Neural progenitor cell (in vitro differentiated cells): Measurements from ENCODE around the gene SGTB. TPM values are rescaled to one million over a fixed set of nuclear protein-coding genes. Genes with fewer than 3 reads are reported as not detected.

Experiments used
- DNase-seq: peaks from one replicate; pipeline ENCODE4 v3.0.0-alpha.2; 2016; ENCODE audit warnings: low spot score
- H2AFZ ChIP-seq: fragments of 200-600 bp; sonication (generic); replicated peaks from 2 replicates; pipeline ENCODE4 v1.6.1; 2016; ENCODE audit warnings: antibody characterized with exemption
- H3F3A ChIP-seq: fragments of 200-600 bp; sonication (generic); 2 replicates; pipeline ENCODE4 v1.6.1; 2016; ENCODE audit warnings: antibody characterized with exemption, low read depth
- H3K27ac ChIP-seq: fragments of 200-600 bp; sonication (generic); 2 replicates; pipeline ENCODE4 v1.5.1; 2016; ENCODE audit warnings: mild to moderate bottlenecking
- H3K27me3 ChIP-seq: fragments of 200-600 bp; sonication (generic); 2 replicates; pipeline ENCODE4 v1.6.1; 2016; ENCODE audit warnings: mild to moderate bottlenecking, moderate library complexity
- H3K36me3 ChIP-seq: fragments of 200-600 bp; sonication (generic); 2 replicates; pipeline ENCODE4 v1.5.1; 2016
- H3K4me1 ChIP-seq: fragments of 200-600 bp; sonication (generic); 2 replicates; pipeline ENCODE4 v1.6.1; 2016; ENCODE audit warnings: mixed run types
- H3K4me2 ChIP-seq: fragments of 200-600 bp; sonication (generic); 2 replicates; pipeline ENCODE4 v1.6.1; 2016
- H3K4me3 ChIP-seq: fragments of 200-600 bp; sonication (generic); 2 replicates; pipeline ENCODE4 v1.5.1; 2016
- H3K79me2 ChIP-seq: fragments of 200-600 bp; sonication (generic); 2 replicates; pipeline ENCODE4 v1.6.1; 2016; ENCODE audit warnings: low read depth
- H3K9ac ChIP-seq: fragments of 200-600 bp; sonication (generic); 2 replicates; pipeline ENCODE4 v1.6.1; 2016
- H3K9me3 ChIP-seq: fragments of 200-600 bp; sonication (generic); 2 replicates; pipeline ENCODE4 v1.5.1; 2016; ENCODE audit warnings: low read depth
- H4K20me1 ChIP-seq: fragments of 200-600 bp; sonication (generic); 2 replicates; pipeline ENCODE4 v1.6.1; 2016; ENCODE audit warnings: low read depth
- H3K27ac Mint-ChIP-seq: 3 replicates; pipeline ENCODE4 v1.8.0; 2021; ENCODE audit warnings: mixed read lengths
- H3K27me3 Mint-ChIP-seq: 2 replicates; pipeline ENCODE4 v1.8.0; 2022; ENCODE audit warnings: low read depth, mild to moderate bottlenecking, inconsistent platforms, moderate library complexity, mixed read lengths; ENCODE audit not compliant: insufficient read depth
- H3K36me3 Mint-ChIP-seq: 3 replicates; pipeline ENCODE4 v1.8.0; 2021; ENCODE audit warnings: mixed read lengths
- H3K4me1 Mint-ChIP-seq: 3 replicates; pipeline ENCODE4 v1.8.0; 2021; ENCODE audit warnings: mixed read lengths
- H3K4me3 Mint-ChIP-seq: 3 replicates; pipeline ENCODE4 v1.8.0; 2021; ENCODE audit warnings: mild to moderate bottlenecking, moderate library complexity, mixed read lengths
- H3K9me3 Mint-ChIP-seq: 3 replicates; pipeline ENCODE4 v1.8.0; 2020; ENCODE audit warnings: mixed read lengths
- CTCF ChIP-seq: fragments of 200-600 bp; sonication (generic); IDR thresholded peaks from 2 replicates; pipeline ENCODE4 v1.5.1; 2017; ENCODE audit warnings: antibody characterized with exemption, mild to moderate bottlenecking
- EZH2 ChIP-seq: fragments of 200-600 bp; sonication (generic); IDR thresholded peaks from 2 replicates; pipeline ENCODE4 v1.6.1; 2017; ENCODE audit warnings: antibody characterized with exemption, mild to moderate bottlenecking, moderate library complexity
- EZH2phosphoT487 ChIP-seq: fragments of 200-600 bp; sonication (generic); IDR thresholded peaks from 2 replicates; pipeline ENCODE4 v1.6.1; 2017; ENCODE audit warnings: antibody characterized with exemption
- total RNA-seq: library from RNA; depleted of rRNA; stranded (reverse); fragments of >200 nt; gene quantifications from 2 replicates; pipeline ENCODE4 v1.2.3, GENCODE V29; 2015; ENCODE audit warnings: low replicate concordance

Gene SGTB
- total RNA-seq, 1 donor from 2014 or later = 6.8 TPM

GRCh38 chr5:65730910-65731309, 9.0 kb upstream of the SGTB start:
- Histone ChIP-seq H3K4me2 (no peak overlapping the region), H3K9me3 (no peaks in the 10 kb centered on the region), H3K4me3 (no peak overlapping the region), H3K27ac (no peak overlapping the region), H3F3A (no peaks in the 10 kb centered on the region), H3K36me3 (no peaks in the 10 kb centered on the region), H2AFZ (no peak overlapping the region), H3K4me1 (no peaks in the 10 kb centered on the region), H4K20me1 (peaks cover 14% of the 10 kb centered on the region), H3K9ac (no peak overlapping the region), H3K27me3 (no peaks in the 10 kb centered on the region), H3K79me2 (peaks cover 96% of the 10 kb centered on the region)
- no peaks in the 10 kb centered on the region for H3K27me3 Mint-ChIP-seq
- H3K9me3 Mint-ChIP-seq = peaks cover 3% of the 10 kb centered on the region
- DNase-seq = no peak
- peaks cover 16% of the 10 kb centered on the region for H3K36me3 Mint-ChIP-seq
- peaks cover 2% of the 10 kb centered on the region for H3K4me1 Mint-ChIP-seq
- TF ChIP-seq CTCF = no peak
- no peak for TF ChIP-seq EZH2phosphoT487
- no peak overlapping the region for H3K27ac Mint-ChIP-seq
- H3K4me3 Mint-ChIP-seq = no peak overlapping the region

- H3K4me1 ChIP-seq = peaks cover 9% of the 10 kb centered on the region
- TF ChIP-seq EZH2phosphoT487 (no peak), CTCF (no peak)
- no peaks in the 10 kb centered on the region for H3K27me3 ChIP-seq
- no peak overlapping the region for H3K27ac Mint-ChIP-seq
- H3K36me3 Mint-ChIP-seq = peaks cover 18% of the 10 kb centered on the region
- H3K4me3 ChIP-seq = no peak overlapping the region
- peaks cover 94% of the 10 kb centered on the region for H3K79me2 ChIP-seq
- no peak overlapping the region for H3K27ac ChIP-seq
- H3K9me3 ChIP-seq = no peaks in the 10 kb centered on the region
- H3F3A ChIP-seq = peaks cover 1% of the 10 kb centered on the region
- no peak overlapping the region for H3K4me2 ChIP-seq
- H3K9me3 Mint-ChIP-seq = peaks cover 3% of the 10 kb centered on the region
- H4K20me1 ChIP-seq = no peaks in the 10 kb centered on the region
- no peak overlapping the region for H3K9ac ChIP-seq
- peaks cover 8% of the 10 kb centered on the region for H3K4me1 Mint-ChIP-seq
- H3K36me3 ChIP-seq = no peaks in the 10 kb centered on the region
- no peak for DNase-seq
- H3K27me3 Mint-ChIP-seq = peaks cover 2% of the 10 kb centered on the region
- H3K4me3 Mint-ChIP-seq = no peak overlapping the region
- no peak overlapping the region for H2AFZ ChIP-seq
These were observed 6.3 kb upstream of the SGTB start for GRCh38 chr5:65728218-65728617.

- Mint-ChIP-seq H3K4me1 (peaks cover 13% of the 10 kb centered on the region), H3K27me3 (peaks cover 4% of the 10 kb centered on the region), H3K36me3 (peaks cover 18% of the 10 kb centered on the region), H3K4me3 (no peak overlapping the region), H3K27ac (no peak overlapping the region), H3K9me3 (peaks cover 3% of the 10 kb centered on the region)
- Histone ChIP-seq H3K27ac (no peak overlapping the region), H4K20me1 (no peaks in the 10 kb centered on the region), H3K9me3 (no peaks in the 10 kb centered on the region), H3K36me3 (no peaks in the 10 kb centered on the region), H2AFZ (no peak overlapping the region), H3K4me2 (no peak overlapping the region), H3K4me1 (peaks cover 9% of the 10 kb centered on the region), H3F3A (peaks cover 7% of the 10 kb centered on the region), H3K4me3 (no peak overlapping the region), H3K79me2 (peaks cover 97% of the 10 kb centered on the region), H3K9ac (no peak overlapping the region), H3K27me3 (no peaks in the 10 kb centered on the region)
- TF ChIP-seq EZH2 = no peak
- TF ChIP-seq CTCF = no peak
- TF ChIP-seq EZH2phosphoT487 = no peak
- no peak for DNase-seq
These were observed 5.7 kb upstream of the SGTB start for GRCh38 chr5:65727491-65728156.
